Ishikawa (cell line): Measurements from ENCODE around the gene SETD6.

Experiments
- CEBPB ChIP-seq: IDR thresholded peaks from 2 replicates; pipeline ENCODE4 v1.6.1; 2012
- CREB1 ChIP-seq: IDR thresholded peaks from 2 replicates; pipeline ENCODE4 v1.6.1; 2012; ENCODE audit warnings: low read depth
- EGR1 ChIP-seq: IDR thresholded peaks from 2 replicates; pipeline ENCODE4 v1.6.1; 2012
- EP300 ChIP-seq: IDR thresholded peaks from 2 replicates; pipeline ENCODE4 v1.6.1; 2012; ENCODE audit warnings: borderline replicate concordance
- FOXM1 ChIP-seq: IDR thresholded peaks from 2 replicates; pipeline ENCODE4 v1.6.1; 2012; ENCODE audit warnings: low read depth, borderline replicate concordance
- NFIC ChIP-seq: IDR thresholded peaks from 2 replicates; pipeline ENCODE4 v1.6.1; 2012
- RAD21 ChIP-seq: IDR thresholded peaks from 2 replicates; pipeline ENCODE4 v1.6.1; 2012; ENCODE audit warnings: low read depth
- TAF1 ChIP-seq: IDR thresholded peaks from 2 replicates; pipeline ENCODE4 v1.6.1; 2012; ENCODE audit warnings: low read depth, mild to moderate bottlenecking
- TCF12 ChIP-seq: IDR thresholded peaks from 2 replicates; pipeline ENCODE4 v1.6.1; 2012; ENCODE audit warnings: low read depth
- TEAD4 ChIP-seq: IDR thresholded peaks from 2 replicates; pipeline ENCODE4 v1.6.1; 2012
- YY1 ChIP-seq: IDR thresholded peaks from 2 replicates; pipeline ENCODE4 v1.6.1; 2012; ENCODE audit warnings: low read depth
- ZBTB7A ChIP-seq: IDR thresholded peaks from 2 replicates; pipeline ENCODE4 v1.6.1; 2012; ENCODE audit warnings: low read depth
- TF ChIP-seq, protein P1 (sequence below): IDR thresholded peaks from 2 replicates; pipeline ENCODE4 v1.6.1; 2012; ENCODE audit warnings: low read depth, mild to moderate bottlenecking
- TF ChIP-seq, protein P2 (sequence below): IDR thresholded peaks from 2 replicates; pipeline ENCODE4 v1.6.1; 2012
- TF ChIP-seq, protein P3 (sequence below): IDR thresholded peaks from 2 replicates; pipeline ENCODE4 v1.6.1; 2012

The SETD6 gene

DNA sequence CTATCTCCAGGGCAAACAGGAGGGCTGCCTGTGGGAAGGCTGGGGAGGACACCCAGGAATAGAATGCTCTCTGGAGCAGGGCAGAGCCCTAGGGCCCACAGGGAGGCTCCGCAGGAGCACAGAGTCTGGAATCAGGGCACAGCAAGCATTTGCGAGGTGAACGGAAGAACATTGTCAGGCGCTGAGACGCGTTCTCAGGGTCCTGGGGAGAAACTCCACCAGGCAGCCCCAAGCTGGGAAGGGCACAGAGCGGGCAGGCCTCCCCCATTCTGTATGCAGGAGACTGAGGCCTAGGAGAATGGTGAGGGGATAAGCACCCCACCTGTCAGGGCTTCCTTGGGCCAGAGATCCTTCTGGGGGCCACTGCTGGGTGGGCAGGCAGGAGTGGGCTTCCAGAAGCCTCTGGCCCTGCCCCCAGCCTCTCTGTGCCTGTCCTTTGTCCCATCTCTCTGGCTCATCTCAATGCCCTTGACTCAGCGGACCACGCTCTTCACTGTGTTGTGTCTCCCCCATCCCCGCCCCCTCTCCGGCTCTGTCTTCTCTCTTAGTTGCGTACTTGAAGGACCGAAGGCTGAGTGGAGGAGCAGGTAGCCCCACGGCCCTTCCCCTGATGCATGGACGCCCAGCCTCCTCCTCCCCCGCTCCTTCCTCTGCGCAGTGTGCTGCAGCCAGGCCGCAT, 5.1 kb upstream of the SETD6 start:
- TF ChIP-seq NFIC (no peak), RAD21 (no peak), TCF12 (no peak), TEAD4 (no peak), YY1 (no peak), EP300 (no peak)
- TF ChIP-seq, protein P1, sequence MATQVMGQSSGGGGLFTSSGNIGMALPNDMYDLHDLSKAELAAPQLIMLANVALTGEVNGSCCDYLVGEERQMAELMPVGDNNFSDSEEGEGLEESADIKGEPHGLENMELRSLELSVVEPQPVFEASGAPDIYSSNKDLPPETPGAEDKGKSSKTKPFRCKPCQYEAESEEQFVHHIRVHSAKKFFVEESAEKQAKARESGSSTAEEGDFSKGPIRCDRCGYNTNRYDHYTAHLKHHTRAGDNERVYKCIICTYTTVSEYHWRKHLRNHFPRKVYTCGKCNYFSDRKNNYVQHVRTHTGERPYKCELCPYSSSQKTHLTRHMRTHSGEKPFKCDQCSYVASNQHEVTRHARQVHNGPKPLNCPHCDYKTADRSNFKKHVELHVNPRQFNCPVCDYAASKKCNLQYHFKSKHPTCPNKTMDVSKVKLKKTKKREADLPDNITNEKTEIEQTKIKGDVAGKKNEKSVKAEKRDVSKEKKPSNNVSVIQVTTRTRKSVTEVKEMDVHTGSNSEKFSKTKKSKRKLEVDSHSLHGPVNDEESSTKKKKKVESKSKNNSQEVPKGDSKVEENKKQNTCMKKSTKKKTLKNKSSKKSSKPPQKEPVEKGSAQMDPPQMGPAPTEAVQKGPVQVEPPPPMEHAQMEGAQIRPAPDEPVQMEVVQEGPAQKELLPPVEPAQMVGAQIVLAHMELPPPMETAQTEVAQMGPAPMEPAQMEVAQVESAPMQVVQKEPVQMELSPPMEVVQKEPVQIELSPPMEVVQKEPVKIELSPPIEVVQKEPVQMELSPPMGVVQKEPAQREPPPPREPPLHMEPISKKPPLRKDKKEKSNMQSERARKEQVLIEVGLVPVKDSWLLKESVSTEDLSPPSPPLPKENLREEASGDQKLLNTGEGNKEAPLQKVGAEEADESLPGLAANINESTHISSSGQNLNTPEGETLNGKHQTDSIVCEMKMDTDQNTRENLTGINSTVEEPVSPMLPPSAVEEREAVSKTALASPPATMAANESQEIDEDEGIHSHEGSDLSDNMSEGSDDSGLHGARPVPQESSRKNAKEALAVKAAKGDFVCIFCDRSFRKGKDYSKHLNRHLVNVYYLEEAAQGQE, result no peak
- TF ChIP-seq, protein P2, sequence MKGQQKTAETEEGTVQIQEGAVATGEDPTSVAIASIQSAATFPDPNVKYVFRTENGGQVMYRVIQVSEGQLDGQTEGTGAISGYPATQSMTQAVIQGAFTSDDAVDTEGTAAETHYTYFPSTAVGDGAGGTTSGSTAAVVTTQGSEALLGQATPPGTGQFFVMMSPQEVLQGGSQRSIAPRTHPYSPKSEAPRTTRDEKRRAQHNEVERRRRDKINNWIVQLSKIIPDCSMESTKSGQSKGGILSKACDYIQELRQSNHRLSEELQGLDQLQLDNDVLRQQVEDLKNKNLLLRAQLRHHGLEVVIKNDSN, result no peak

DNA sequence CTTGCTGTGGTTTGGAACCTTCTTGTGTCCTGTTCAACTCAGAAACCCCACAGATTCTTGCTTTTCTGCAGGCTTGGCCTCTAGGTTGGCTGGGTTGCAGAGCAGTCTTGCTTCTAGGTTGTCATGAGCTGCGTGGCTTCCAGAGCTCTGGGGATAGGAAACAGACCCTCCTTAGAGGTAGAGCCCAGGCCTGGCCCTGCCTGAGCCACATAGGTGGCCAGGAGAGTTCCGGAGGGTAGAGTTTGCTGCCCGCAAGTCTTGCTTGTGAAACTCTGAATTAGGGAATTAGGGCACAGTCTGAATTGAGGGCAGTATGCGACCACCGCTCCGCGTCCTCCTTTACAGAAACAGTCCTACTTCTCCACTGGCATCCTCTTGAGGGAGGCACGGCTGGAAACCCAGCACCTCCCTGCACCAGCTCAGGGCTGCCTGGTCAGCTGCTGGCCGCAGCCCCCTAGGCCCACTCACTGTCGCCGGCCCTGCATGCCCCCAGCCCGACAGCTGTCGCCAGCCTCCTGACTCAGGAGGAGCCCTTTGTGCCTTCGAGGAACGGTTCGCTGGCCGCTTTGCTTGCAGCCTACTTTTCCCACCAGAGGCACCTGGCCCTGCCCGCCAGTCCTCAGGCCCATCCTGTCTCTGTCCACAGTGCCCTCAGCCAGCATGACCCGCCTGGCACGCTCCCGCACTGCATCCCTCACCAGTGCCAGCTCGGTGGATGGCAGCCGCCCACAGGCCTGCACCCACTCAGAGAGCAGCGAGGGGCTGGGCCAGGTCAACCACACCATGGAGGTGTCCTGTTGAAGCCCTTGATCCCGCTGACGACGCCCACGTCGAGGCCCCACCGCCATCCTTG, 4.3 kb upstream of the SETD6 start:
- TF ChIP-seq, protein P3, sequence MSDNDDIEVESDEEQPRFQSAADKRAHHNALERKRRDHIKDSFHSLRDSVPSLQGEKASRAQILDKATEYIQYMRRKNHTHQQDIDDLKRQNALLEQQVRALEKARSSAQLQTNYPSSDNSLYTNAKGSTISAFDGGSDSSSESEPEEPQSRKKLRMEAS, result no peak
- TF ChIP-seq, protein P2, result no peak
- no peak for TF ChIP-seq ZBTB7A
- no peak for TF ChIP-seq EGR1
- no peak for TF ChIP-seq CEBPB
- TF ChIP-seq YY1, result no peak
- TF ChIP-seq, protein P1, result no peak
- no peak for TF ChIP-seq FOXM1
- TF ChIP-seq EP300, result no peak
- no peak for TF ChIP-seq TAF1
- no peak for TF ChIP-seq RAD21
- TF ChIP-seq TEAD4, result no peak
- no peak for TF ChIP-seq NFIC
- no peak for TF ChIP-seq TCF12
- no peak for TF ChIP-seq CREB1

DNA sequence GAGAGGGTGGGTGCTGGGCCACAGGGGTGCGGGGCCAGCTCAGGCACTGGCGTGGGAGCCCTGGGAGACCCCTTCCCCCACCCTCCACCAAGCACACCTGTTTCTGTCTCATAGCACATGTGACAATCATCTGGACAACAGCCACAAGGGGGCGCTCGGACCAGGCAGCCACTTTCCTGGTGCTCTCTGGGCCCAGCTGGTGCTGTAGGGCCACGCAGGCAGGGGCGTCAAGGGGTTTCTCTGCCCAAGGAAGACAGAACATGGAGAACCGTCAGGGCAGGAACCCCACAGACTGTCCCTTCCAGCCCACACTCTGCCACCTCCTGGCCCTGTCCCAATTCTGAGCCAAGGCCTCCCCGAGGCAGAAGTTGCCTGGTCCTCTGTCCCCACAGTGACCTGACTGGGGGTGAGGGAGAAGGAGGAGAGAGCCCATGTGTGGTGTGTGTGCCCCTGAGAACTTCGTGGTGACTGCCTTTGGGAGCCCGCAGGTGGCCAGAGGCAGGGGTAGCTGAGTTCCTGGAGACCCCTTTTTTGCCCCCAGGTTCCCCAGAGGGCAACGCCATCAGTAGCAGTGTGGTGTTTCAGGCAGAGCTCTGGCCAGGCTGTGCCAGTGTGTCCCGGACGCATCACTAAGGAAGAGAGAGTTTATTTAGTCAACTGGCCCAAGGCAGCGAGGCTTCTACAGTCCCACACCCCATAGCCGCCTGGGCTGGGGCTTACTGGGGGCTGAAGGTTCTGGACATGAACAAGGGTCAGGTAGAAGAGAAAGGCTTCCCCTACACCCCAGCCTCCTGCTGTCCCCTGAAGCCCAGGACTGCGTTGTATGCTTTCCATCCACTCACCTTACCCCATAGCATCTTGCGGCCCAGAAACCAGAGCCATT, 3.1 kb upstream of the SETD6 start:
- TF ChIP-seq RAD21 (peak; percentile 53; the same call in 1 of the 2 replicates), EP300 (no peak), TAF1 (no peak), CEBPB (no peak), TEAD4 (no peak), EGR1 (no peak), YY1 (no peak), TCF12 (no peak)
- TF ChIP-seq, protein P3, result no peak; the same call in 1 of the 2 replicates
- TF ChIP-seq, protein P2, result peak; percentile 60
- TF ChIP-seq, protein P1, result no peak
